Inflammatory macrophage treated with lipopolysaccharide for 1 hour (primary cell): ENCODE measurements around the gene ZBTB7A.

Experiments used
- DNase-seq, 2 donors: peaks; one replicate each; pipeline ENCODE4 v3.0.0-alpha.2; 2020 to 2022

The ZBTB7A gene

DNA sequence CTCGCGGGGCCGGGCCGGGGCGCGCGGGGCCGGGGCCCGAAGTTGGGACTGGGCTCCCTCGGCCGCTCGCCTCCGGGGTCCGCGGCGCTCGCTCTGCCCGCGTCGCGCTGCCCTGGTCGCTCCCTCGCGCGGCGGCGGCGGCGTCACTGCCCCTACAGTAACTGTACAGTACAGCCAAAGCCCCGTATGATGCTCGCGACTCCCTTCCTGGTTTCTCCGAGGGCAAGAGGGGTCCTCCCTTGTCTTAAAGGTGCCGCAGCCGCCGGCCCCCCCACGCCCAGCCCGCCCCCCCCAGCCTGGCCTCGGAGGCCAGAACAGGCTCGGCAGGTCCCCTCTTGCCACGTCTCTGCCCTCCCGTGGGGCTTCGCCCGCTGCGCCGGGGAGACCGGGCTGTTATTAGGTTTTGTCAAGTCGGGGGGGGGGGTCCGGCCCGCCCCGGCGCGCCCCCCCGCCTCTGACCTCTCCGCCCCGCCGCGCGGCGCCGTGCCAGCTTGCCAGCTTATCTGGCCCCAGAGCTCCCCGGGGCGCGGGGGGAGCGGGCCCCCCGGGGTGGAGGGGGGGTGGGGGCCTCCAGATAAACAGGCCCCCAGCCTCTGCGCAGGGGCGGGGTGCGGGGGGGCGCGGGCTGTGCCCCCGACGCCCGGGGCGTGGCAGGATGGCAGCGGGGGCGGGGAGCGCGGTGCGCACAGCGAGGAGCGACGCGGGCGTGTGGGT lies at the start of gene ZBTB7A:
Gene ZBTB7A, minus strand, starts transcription at position 218 of the 714 bp plus-strand sequence. CDS start 11,667 bp downstream, outside the sequence.
- peak; percentile 68 to 77 for DNase-seq

DNA sequence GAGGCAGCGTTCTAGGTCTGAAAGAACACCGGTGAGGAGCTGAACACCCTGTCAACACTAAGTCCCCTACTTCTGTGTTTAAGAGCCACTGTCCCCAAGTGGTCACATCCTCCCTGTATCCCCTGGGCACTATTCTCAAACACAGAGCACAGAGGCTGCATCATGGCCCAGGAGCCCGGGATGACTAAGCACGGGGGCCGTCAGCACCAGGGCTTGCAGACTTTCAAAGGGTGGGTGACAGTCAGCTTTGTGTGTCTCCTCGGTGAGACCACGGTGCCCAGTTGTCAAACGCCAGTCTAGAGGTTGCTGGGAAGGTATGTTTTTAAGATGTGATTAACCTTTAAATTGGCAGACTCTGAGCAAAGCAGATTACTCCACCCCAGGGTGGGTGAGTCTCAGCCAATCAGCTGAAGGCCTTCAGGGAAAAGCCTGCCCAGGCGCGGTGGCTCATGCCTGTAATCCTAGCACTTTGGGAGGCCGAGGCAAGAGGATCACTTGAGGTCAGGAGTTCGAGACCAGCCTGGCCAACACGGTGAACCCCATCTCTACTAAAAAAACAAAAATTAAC lies 49.2 kb upstream of the ZBTB7A start:
- DNase-seq, result no peak

DNA sequence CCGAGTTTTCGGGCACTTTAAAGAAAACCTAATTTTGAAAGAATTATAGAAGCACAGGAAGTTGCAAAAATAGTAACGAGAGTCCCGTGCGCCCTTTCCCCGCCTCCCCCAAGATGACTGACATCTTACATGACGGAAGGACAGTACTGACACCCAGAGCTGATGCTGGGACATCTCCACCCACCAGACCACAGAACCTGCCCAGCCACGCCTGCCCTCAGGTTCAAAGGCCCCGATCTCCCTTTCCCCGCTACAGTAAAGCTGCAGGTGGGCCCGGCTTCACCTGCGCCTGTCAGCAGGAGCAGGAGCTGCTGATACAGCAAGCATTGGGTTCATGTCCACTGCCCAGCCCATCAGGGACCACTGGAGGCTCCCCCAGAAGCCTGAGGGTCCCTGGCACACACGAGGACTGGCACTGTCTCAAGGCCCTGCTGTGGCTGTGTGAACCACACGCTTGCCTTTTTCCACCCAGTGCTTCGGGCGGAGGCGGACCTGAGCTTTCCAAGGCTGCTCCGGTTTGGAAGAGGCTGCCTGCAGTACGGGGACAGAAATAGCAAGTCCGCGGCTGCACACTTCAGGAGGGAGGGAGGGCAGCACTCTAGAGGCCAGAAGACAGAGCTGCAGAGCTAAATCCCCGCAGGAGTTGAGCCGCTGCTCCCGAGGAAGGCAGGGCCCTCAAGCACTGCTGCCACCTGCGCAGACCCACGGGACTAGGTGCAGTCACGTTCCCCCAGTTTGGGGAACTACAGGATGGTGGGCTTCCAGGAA lies 48.5 kb upstream of the ZBTB7A start:
- DNase-seq, result peak; percentile 40 to 43

DNA sequence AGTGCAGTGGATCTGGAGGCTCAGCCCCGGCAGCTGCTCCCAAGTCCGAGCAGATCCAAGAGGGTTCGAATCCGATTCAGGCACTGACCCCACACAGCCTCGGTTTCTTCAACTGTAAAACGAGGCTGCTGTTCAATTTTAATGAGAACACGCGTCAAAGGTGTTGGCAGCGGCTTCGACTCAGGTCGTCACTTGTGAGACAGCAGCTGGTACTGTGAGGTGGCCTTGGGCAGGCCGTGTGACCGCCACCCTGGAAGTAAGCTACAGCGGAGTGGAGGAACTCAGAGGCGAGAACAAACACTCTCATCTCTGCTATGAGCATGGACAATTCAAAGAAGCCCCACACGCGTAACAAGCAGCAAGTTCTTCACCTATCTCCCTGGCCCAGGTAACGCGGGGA lies 47.5 kb upstream of the ZBTB7A start:
- DNase-seq, result no peak

DNA sequence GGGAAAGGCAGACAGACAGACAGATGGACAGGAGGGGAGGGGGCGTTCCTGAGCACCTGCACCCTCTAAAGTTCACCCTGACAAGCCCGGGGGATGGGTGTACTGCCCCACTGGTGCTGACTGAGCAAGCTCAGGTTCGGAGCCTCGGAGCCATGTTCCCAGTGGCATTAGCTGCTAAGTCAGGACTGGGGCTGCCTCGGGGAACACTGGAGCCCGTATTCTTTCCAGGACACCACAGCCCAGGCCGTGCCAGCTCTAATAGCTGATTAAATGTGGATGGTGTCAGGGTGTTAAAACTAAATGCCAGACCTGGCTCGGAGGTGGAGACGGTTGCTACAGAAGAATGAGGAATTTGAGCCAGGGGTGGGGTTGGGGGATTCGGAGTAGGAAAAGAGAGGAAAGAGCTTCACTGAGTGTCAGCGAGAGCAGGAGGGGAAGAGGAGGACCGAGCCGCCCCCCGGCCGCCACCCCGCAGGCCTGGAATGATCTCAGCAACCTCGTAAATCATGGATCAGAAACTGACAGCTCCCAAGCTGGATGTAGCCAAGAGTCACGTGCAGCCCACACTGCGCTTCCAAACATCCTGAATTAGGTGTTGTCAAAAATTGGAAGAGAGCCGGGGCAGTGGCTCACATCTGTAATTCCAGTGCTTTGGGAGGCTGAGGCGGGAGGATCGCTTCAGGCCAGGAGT lies 46.8 kb upstream of the ZBTB7A start:
- no peak for DNase-seq

DNA sequence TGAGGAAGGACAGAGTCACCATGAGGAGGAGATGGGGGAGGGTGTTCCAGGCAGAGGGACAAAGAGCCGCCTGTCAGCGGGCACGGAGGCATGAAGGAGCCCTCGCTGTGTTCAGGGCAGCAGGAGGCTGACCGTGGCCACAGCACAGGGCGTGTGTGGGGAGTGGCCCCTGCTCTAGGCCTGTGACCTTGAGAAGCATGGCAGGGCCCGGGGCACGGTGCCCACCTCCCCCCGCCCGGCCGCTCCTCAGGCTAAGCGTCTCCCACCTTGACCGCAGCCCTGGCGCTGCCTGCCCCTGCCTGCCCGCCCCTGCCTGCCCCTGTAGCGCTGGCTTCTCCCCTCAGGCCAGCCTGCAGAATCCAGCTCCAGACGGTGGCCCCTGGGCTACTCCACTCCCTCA lies 45.7 kb upstream of the ZBTB7A start:
- no peak for DNase-seq

DNA sequence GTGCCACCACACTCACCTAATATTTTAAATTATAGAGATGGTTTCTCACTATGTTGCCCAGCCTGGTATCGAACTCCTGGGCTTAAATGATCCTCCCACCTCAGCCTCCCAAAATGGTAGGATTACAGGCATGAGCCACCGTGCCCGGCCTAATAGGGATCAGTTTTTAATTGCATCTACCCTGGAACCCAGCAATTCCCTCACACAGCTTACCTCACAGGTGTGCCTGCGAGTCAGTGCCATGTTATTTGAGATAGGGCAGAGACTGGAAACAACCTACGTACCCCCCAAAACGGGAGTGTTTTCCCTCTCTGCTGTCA lies 42.9 kb upstream of the ZBTB7A start:
- no peak for DNase-seq

DNA sequence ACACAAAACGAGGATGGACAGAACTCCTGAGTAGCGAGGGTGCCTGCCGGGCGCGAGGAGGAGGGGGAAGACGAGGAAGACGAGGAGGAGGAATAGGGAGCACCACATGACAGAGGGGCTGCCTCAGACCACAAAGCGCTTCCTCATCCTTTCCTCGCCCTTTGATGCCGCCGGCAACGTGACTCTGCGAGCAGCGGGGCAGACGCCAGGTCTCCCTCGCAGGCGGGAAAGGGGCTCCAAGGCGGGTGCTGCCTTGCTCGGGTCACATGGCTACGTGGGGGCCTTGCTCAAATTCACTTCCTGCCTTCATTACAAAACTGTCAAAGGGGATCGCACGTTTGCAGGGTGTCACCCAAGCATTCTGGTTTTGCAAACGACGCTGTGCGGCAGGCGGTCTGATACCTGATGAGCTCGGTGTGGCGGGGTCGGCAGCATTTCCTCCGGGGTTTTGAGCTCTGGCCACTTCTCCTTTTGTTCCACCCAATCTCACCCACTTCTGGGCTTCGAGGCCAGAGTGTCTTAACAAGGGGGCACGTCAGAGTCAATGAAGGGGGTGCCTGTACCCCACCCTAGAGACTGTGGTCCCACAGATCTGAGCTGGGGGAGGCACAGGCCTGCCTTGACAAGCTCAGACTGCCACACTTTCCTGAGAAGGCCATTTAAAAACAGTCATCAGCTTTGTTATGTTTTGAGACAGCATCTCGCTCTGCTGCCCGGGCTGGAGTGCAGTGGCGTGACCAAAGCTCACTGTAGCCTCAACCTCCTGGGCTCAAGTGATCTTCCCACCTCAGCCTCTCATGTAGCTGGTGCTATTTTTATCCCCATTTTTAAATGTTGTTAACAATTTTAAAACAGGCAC lies 42.3 kb upstream of the ZBTB7A start:
- peak in 1 of 2 donors; percentile 21 for DNase-seq

DNA sequence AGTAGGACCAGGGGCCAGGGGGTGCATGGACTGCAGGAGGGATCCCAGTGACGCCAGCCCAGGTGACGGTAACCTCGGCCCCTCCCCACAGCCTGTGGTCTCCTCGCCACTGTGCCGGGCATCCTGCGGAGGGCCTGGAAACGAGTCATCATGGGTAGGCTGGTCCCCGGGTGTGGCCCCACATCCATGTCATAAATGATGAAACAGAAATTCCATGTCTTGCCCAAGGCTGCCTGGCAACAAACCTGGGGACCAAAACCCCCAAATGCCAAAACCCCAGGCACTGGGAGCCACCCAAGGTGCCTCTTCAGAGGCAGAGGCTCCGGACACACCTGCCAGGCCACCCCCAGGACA lies 36.4 kb upstream of the ZBTB7A start:
- peak; percentile 45 to 49 for DNase-seq

DNA sequence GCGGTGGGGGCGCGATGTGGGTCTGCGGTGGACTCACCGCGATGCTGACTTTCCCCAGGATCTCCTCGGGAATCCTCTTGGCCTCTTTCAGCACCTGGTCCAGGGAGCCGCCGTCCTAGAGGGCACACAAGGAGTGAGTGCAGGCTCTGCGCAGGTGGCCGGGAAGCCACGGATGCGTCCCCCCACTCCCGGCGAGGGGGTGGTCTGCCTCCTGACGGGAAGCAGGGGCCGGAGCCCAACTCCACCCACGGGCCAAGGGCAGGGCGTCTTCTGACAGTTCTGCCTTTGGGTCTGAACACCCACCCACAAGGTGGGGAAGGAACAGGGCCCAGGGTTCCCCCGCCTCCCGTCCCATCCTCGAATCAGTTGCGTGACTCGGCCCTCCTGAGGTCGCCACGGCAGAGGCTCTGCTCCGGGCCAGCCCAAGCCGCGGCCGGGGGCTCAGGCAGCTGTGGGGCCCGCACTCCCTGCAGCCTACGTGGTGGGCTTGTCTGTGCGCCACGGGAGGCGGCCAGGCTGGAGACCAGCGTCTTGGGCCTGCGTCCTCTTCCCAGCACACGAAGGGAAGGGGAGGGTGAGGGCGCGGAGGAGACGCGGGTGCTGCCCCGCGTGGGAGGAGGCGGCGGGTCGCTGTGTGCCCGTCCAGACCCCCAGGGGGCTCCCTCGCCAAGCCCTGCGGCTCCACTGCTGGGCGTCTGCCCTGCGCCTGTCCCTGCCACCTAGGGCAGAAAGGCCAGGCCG lies 35.8 kb upstream of the ZBTB7A start:
- no peak for DNase-seq

DNA sequence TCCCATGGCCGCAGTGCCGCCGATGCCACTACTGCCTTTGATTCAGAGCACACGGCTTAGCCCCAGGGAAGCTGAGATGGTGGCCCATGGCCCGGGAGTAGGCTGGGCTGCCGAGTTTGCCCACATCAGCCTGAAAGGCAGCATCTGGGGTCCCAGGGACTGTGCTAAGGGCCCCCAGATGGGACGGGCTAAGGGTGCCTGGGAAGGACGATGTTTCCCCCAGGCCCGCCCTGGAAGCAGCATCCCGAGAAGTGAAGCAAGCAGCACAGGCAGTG lies 34.7 kb upstream of the ZBTB7A start:
- DNase-seq, result no peak

DNA sequence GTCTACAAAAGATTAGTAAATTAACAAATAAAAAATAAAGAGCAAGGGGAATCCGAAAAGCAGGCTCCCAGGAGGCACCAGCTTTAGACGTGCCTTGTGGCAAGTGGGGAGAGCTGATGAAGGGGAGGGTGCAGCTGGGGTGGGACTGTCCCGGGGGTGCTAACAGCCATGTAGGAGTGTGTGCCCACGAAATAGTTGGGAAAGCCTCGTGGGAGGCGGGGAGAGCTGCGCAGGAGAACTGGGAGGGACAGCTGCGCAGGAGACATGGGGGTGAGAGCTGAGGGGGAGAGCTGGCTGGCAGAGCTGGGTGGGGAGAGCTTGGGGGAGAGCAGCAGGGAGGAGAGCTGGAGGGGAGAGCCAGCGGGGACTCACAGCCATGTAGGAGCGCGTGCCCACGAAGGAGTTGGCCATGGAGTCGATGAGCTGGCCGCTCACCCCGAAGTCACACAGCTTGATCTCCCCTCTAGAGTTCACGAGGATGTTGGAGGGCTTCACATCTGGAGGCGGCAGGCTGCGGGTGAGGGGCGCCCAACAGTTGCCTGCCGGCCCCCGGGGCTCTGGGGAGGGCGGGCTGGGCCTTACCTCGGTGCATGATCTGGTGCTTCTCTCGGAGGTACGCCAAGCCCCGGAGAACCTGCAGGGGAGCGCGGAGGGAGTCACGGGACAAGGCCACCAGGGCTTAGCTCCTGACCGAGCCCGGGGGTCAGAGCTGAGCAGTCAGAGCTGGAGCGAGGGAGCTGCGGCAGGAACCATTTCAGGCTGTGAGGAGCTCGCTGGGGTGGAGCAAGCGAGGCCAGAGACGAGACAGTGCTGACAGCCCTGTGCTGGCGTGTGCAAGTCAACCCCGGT lies 34.2 kb upstream of the ZBTB7A start:
- DNase-seq, result no peak

DNA sequence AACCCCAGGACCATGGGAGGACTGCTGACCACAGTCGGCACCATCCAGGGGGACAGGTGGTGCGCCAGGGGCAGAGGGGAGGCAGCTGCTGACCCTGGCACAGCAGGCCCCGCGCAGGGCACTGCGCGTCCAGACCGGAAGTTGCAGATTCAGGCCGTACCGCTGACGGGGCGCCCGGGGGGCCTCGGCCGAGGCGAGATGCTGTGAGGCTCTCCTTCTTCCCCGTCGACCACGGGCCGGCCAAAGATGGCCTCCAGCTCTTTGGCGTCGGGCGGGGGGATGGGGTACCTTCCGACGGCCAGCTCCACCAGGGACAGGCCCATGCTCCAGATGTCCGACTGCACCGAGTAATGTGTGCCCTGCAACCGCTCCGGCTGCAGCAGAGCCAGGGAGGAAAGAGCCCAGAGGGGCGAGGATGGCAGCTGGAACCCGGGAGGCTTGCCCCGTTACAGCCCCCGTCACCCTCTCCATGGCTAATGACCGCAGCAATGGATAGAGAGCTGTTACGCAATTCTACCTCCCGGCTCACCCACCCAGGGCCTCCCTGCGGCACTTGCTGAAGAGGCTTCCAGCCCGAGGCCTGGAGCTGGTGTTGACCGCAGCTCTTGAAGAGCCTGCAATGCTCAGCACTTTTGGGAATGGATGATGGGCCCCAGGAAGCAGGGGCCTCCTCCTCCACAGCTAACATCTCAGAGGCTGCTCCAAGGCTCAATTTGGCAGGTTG lies 32.5 kb upstream of the ZBTB7A start:
- no peak for DNase-seq

DNA sequence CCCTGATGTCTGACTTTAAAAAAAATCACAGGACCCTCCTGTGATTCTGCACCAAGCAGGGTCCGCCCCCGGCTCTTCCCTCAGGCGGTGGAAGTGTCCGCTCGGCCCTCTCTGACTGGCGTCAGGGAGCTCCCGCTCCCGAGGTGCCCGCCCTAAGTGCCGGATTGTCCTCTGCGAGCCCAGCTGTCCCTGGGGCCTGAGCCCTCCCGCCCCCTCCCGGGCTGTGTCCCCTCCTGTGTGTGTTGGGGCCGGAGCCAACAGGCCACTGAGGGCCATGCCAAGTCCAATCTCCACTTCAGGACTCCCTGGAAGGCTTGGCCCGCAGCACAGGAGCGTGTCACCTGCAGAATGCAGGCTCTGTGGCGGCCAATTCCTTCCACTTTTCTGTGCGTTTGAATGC lies 31.8 kb upstream of the ZBTB7A start:
- no peak for DNase-seq

DNA sequence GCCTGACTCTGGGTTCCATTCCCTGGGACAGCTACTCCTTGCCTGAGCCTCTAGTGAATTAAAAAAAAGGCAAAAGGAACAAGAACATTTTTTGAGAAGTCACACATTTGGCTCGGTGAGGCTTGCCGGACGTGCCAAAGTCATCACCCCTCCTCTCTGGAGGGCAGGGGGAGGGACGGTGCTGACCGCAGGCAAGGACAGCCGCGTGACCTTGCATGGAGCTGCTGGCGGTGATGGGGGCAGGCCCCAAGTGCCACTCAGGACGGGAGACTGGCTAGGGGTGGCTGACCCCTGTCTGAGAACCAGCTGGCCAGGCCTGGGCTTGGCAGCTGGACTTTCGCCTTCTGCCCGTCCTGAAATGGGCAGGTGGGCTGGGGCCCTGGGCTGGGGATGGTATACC lies 30.8 kb upstream of the ZBTB7A start:
- no peak for DNase-seq

DNA sequence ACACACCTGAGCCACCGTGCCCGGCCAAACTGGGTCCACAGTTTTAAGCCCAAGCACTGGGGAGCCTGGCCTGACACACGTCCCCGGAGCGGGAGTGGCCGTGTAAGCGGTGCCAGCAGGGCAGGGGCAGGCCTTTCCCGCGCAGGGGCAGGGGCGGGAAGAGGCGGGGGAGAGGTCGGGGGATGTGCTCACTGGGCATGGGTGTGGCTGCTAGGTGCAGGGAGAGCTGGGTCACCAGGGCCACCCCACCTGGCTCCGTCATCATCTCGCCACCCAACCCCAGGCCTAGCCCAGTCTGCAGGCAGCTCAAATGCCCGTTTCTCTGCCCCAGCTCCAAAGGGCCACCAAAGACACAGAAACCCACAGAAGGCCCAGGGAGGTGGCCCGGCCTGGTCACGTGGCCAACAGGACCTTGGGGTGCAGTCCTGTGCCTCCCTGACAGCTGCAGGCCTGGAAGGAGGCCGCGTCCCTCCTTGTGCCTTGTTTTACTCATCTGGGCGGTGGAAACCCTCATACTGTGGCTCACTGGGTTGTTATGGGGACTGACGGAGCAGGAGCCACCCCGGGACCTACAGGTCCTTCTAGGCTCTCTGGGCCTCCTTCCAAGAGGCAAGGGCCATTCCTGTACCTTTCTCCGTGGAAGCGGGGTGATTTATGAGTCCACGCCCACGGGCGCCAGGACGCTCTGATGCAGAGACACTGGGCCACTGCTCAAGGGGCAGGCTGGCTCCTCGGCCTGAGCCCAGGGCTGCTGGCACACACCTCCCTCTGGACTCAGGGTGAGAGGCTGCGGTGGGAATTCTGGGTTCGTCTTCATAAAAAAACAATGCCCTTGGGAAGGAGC lies 29.6 kb upstream of the ZBTB7A start:
- no peak for DNase-seq

DNA sequence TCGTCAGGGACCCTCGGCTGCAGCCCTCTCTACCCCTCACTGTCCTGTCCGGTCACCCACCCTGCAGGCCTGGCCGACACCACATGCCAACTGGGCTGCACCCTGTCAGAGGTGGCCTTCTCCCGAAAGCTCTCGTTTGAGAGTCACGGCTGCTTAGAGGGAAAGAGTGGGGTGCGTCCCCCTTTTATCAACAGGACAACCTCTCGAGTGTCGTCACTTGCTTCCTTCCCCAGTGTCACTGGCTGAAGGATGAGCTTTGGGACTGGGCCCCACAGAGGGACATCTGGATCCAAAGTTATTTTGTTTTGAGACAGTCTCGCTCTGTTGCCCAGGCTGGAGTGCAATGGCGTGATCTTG lies 28.8 kb upstream of the ZBTB7A start:
- DNase-seq, result no peak

DNA sequence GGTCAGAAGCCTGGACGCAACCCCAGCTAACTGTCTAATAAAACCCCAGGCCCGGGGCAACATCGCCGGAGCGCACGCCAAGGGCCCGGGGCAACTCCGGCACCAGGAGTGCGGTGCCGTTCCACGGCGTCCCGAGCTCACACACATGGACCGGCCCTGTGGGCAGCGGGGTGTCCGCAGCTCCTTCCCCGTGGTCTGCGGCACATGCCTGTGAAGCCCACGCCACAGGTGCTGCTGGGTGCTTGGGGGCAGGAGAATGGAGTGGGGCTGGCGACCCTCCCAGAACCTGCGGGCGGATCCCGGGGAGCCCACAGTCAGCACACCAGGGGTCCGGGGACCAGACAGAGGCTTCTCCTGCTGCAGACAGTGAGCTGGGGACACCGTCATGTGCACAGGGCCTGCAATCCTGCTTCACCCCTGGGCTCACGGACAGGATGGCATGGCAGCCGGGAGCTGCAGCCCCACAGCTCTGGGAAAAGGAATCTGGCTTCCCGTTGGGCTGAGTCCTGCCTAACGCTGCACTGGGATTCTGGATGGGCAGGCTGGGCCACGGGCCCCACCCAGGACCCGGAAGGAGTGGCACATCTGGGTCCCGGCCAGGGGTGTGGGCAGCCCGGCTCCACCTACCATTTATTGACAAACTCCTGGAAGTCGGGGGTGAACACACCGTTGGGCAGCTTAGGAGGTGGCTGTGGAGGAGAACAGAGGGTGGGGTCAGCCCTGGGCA lies 28.2 kb upstream of the ZBTB7A start:
- no peak for DNase-seq

DNA sequence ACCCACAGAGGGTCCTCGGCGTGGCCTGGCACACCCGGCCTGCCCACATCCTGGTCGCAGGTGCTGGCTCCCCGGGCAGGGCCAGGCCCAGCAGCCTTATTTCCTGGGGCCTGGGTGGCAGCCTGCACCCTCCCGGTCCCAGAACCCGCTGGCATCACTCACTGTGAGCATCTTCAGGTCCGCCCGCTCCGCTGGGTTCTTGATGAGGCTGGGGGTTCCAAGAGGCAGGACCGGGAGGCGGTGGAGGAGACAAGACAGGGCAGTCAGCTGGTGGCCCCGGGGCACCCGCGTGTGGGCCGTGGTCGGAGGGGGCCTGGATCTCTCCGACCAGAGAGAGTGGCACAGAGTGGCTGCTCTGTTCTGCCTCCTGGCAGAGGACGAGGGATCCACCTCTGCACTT lies 27.6 kb upstream of the ZBTB7A start:
- no peak for DNase-seq
